HuH-7 (cell line): ENCODE results near the gene LYPD6B.
A peak's percentile ranks its signal among the peaks of the same experiment; 100 is the strongest.

Experiments used
- DNase-seq: peaks from one replicate; pipeline ENCODE4 v3.0.0; 2011; ENCODE audit warnings: low spot score

The LYPD6B gene

GRCh38 chr2:149076863-149077412 is 38.4 kb downstream of the LYPD6B start:
- no peak for DNase-seq

- no peak for DNase-seq
Measured at GRCh38 chr2:149077861-149078260, 39.4 kb downstream of the LYPD6B start.

GRCh38 chr2:149080099-149080498 is 41.6 kb downstream of the LYPD6B start:
- no peak for DNase-seq

DNA sequence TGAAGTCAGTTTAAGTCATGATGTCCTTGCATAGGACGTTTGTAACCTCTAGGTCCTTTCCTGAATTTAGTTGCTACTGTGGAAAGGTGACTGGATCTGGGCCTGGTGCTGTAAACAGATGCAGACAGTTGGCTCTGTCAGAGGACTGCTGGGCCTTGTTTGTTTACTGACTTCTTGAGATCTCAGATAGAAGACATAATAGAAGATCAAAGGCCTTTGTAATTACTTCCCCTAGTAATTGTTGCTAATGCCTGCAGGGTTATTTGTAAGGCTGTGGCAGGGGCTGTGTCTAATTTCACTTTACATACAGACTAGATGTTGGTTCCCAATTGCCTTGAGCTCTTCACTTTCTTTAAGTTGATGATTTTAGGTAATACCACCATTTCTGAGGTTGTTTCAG is 42.5 kb downstream of the LYPD6B start:
- DNase-seq: no peak

DNA sequence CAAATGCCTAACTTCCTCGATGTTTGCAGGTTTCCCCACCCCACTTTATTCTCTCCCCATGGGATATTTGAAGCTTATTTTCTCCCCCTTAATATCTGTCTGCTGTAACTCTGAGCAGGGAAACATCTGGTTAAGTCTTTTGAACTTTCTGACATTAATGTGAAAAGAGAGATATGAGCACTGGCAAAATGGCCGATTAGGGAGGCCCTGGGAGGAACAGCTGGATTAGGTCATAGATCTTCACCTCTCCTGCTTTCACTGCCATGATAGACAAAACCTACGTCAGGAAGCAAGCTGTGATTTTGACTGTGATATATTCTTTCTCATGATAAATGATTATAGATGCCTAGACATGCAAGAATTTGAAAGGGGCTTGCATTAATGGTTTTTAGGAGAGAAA is 43.6 kb downstream of the LYPD6B start:
- DNase-seq: no peak

- no peak for DNase-seq
Measured at GRCh38 chr2:149082735-149083134, 44.2 kb downstream of the LYPD6B start.

GRCh38 chr2:149084924-149085795 is 46.7 kb downstream of the LYPD6B start:
- DNase-seq: no peak

DNA sequence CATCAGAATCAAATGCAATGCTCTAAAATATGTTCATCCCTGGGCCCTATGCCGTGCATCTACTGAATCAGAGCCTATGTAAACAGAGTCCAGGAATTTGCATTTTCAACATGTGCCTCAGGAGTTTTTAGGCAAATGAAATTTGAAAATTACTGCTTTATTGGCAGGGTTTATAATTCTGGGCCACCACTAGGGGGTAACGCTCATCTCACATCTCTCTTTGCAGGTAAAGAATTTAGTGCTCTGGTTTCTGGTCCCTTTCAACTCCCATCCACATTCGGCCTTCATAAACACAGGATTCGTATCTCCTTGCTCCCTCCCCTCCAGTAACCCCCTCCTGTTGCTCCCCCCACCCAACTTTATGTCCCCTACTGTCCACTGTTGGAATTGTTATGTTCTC is 49.3 kb downstream of the LYPD6B start:
- DNase-seq: no peak

DNA sequence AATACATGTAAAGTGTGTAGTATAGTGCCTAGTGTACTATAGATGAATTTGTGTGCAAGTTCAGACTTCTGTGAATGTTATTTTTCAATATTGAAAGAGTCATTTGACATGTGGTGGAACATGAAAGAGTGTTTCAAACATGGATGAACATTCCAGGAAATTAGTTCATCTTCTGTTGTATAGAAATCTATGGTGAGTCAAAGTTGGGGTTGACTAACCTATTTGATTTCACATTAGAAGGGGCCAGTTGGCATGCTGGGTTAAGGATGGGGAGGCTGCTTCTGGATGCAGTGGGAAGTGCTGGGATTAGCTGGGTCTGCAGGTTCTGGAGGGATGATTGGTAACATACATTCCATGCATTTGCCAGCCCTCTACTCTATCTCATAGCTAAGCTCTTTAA is 50.6 kb downstream of the LYPD6B start:
- no peak for DNase-seq

- no peak for DNase-seq
Measured at GRCh38 chr2:149090706-149091105, 52.2 kb downstream of the LYPD6B start.

GRCh38 chr2:149093579-149093978 is 55.1 kb downstream of the LYPD6B start:
- DNase-seq: no peak

DNA sequence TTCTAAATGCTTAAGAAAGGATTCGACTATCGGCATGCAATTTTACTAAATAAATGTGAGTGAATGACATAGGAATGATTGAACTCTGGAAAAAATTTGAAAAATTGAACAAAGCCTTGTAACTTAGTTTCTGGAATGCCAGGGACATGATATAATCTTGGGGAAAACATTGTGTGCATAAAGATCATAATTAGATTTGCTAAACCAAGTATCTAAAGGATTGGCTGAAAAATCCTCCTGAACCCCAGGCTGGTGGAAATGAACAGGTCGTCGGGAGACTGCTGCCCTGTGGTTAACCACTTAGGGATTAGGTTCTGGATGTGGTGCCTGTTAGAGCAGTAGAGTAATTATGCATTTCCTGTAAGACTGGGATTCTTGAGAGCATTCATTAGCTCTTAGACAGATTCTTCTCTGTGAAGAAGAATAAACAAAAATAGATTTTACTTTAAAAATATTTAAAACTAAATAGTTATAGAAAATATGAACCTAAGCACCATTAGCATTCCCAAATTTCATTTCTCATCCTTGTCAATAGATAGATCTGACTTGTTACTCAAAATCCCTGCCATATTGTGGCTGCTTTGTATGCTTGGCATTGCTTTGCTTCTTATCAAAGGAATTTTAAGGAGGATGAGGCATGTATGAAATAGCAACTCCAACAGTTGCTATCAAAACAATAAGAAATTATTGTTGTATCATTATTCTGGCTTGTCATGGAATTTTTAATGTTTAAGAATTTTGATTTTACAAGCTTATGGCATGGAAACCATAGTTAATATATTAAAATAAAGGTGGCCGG is 55.9 kb downstream of the LYPD6B start:
- no peak for DNase-seq

GRCh38 chr2:149098701-149099100 is 60.2 kb downstream of the LYPD6B start:
- DNase-seq: no peak

GRCh38 chr2:149099298-149099697 is 60.8 kb downstream of the LYPD6B start:
- peak; percentile 37 for DNase-seq

- DNase-seq: no peak
Measured at GRCh38 chr2:149100739-149101699, 62.5 kb downstream of the LYPD6B start.

DNA sequence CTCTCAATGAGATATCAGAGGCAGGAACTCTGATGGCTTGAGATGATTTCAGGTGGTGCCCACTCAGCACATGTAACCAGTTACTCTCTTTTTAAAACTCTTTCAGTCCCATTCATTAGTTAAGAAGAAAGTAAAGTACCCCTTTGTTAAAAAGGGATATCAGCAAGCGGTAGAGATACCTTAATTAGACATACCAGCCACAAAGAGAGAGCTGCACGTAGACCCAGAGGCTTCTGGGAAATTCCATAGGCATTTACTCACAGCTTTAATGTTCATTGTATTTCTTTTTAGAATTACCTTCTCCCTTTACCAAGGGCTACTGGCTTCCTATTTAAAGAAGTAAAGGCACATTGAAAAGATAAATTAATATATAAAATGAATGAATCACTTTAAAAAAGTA is 63.3 kb downstream of the LYPD6B start:
- DNase-seq: no peak

DNA sequence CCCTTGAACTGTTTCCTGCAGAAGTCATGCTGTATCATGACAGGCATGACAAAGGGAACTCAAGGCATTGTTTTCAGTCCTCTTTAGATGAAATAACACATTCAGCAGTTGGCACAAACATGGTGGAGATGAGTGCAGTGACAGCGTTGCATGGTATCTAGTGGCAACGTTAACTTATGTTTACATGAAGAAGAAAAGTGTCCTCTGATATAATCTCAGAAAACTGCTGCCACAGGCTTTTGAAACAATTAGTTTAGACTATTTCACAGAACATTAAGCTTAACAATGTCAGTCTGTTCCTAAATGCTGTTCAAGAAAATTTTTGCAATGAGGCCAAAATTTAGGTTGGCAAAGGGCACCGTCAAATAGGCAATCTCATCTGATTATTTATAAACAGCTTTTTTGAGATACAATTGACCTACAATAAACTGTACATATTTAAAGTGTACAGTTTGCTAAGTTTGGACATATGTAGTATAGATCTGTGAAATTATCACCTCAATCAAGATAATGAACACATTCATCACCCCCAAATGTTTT is 64.7 kb downstream of the LYPD6B start:
- DNase-seq: no peak

DNA sequence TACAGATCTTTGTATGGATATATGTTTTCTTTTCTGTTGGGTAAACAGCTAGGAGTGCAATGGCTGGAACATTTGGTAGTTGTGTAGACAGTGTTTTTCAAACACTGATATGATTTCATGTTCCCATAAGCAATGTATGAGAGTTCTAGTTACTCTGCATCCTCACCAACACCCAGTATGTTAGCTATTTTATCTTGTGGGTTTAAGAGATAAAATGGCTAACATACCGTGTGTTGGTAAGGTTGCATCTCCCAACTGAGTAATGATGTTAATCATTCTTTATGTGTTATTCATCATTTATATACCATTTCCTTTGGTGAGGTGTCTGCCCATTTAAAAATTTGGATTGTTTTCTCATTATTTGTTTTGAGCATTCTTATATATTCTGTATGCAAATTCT is 65.7 kb downstream of the LYPD6B start:
- no peak for DNase-seq

DNA sequence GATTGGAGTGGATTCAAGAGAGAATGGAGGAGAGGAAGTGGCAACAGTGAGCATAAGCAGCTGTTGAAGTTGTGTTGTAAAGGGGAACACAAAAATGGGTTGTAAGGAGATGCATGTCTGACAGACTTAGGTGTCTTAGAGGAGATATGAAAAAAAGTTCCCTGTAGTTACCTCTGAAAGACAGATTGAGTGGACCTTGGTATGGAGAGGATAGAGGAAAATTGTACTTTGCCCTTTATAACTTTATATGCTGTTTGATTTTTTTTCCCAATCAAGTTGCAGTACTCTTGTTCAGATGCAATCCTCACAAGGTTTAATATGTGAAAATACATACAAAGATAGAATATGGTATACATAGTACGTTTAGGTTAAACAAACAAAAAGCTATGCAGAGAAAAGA is 73.6 kb downstream of the LYPD6B start:
- DNase-seq: no peak

DNA sequence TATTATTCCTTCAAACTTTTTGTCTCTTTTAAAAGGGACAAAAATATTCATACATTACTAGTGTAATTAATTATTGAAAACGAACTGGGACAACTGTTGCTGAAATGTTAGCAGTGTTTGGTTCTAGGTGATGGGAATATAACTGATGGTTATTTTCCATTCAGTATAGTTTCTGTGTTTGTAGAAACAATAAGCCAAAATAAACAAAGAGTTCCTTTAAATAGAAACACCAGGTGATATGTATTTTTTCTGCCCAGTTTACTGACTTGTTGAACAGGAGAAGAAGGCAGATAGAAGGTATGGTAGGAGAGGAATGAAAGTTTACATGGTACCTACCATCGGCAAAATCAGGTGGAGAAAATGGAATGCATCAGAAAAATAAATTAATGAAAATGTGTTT is 74.2 kb downstream of the LYPD6B start:
- DNase-seq: no peak

GRCh38 chr2:149115781-149116180 is 77.3 kb downstream of the LYPD6B start:
- DNase-seq: no peak

DNA sequence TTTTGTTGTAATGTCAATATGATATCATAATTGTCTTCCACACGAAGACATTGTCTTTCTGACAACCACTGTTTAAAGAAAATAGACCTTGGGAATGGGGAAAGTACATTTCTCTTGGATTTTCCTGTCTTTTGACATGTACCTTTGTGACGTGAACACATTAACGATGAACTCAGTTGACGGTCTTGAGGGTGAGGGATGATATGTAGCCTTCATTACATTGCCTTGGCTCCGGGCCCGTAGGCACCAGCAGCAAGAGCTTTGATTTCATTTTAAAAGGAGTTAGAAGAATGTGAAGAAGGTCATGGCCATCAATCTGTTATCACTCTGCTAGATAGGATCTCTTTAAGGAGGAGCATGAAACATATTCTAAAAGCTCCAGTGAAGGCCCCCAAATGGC is 80.9 kb downstream of the LYPD6B start:
- no peak for DNase-seq
